ENCODE results near the gene IKBIP. TPM values are rescaled to one million over a fixed set of nuclear protein-coding genes. Genes with fewer than 3 reads are reported as not detected.

IKBIP gene
- total and polyA plus RNA-seq, 2 donors (not counting 3 experiments of a cell fraction or from before 2014, with no cell fraction given), result 12.9 to 56.8 TPM

GRCh38 chr12:98592825-98593322 lies 51.7 kb downstream of the IKBIP start:
- no peaks in the 10 kb centered on the region for H3K27me3 ChIP-seq (ENCODE audit: control insufficient read depth in 2 of 2, insufficient read depth in 2 of 2, low read length in 2 of 2)
- dilution Hi-C loops (cut with MboI; ENCODE audit: extremely low pct_ligation_motif_present, low sequenced_read_pairs) (no loop called here), intact Hi-C loops (cut with micrococcal nuclease) (loop anchor here (1.0 to 5.0 kb wide), 7 partner anchors 26 to 466 kb away; partner anchors contain the start of gene APAF1)
- TF ChIP-seq CTCF (IDR thresholded peaks at IDR 0.05; ENCODE audit: extremely low read depth in 1 of 2, insufficient read depth in 1 of 2, low read depth in 1 of 2, low read length in 2 of 2), result no peak
- no peak for TF ChIP-seq JUN (IDR thresholded peaks at IDR 0.05; ENCODE audit: borderline replicate concordance, insufficient read depth, insufficient read length, low read depth)
- no peak for TF ChIP-seq POLR2A (IDR thresholded peaks at IDR 0.05; ENCODE audit: low read depth, low read length)
- DNase-seq (ENCODE audit: low read depth, low spot score) (no peak), FAIRE-seq (no peak)
- peaks cover 12% of the 10 kb centered on the region for H4K20me1 ChIP-seq (replicated peaks; ENCODE audit: control insufficient read depth, extremely low read depth, insufficient read depth, low read length)
- CTCF ChIA-PET, result interaction anchor here (0.6 to 3.9 kb wide), 8 partner anchors 10 to 153 kb away, joined by 3 to 31 read pairs (median 4); no protein-coding TSS in a partner anchor
- H3K36me3 ChIP-seq (ENCODE audit: control insufficient read depth in 2 of 2, extremely low read depth in 1 of 2, insufficient read depth in 2 of 2, low read length in 2 of 2), result peaks cover 5 to 13% of the 10 kb centered on the region in 2 experiments
- H3K9ac ChIP-seq (replicated peaks; ENCODE audit: extremely low read depth, insufficient read depth, low read length), result peak overlapping the region; percentile 53
- peak overlapping the region; percentile 39 for H3K27ac ChIP-seq (ENCODE audit: insufficient read depth, low read depth, low read length)
- POLR2A ChIA-PET, result interaction anchor here (0.6 to 2.7 kb wide), 15 partner anchors 16 to 1433 kb away, joined by 3 to 14 read pairs (median 4); partner anchors contain the start of genes IKBIP and TMPO
- peak overlapping the region; percentile 76 for H2AFZ ChIP-seq (ENCODE audit: low read depth, low read length)
- peaks cover 44% of the 10 kb centered on the region for H3K79me2 ChIP-seq (ENCODE audit: control insufficient read depth, insufficient read depth, low read length)
- peak overlapping the region; percentile 23 to 71 (median 27) for H3K4me3 ChIP-seq (replicated peaks in 1 of 3; ENCODE audit: insufficient read depth in 1 of 3, low read depth in 1 of 3, low read length in 3 of 3)
- H3K4me1 ChIP-seq (ENCODE audit: control insufficient read depth, extremely low read depth, insufficient read depth, low read length), result peaks cover 13% of the 10 kb centered on the region
- peak overlapping the region; percentile 87 for H3K4me2 ChIP-seq (ENCODE audit: insufficient read depth, low read length)
- H3K9me3 ChIP-seq (replicated peaks; ENCODE audit: control insufficient read depth, insufficient read depth, low read length), result no peaks in the 10 kb centered on the region
- TSS peak; percentile 93 for BruUV-seq (replicated peaks)
- H3K9me1 ChIP-seq (replicated peaks; ENCODE audit: control insufficient read depth, extremely low read depth, insufficient read depth, low read length), result no peaks in the 10 kb centered on the region

- intact Hi-C loops (cut with micrococcal nuclease), result loop anchor here (5.0 kb wide), 1 partner anchor 464 kb away; no protein-coding TSS in a partner anchor
- BruUV-seq (replicated peaks), result no TSS peak
- Histone ChIP-seq H3K4me2 (ENCODE audit: insufficient read depth, low read length) (no peak overlapping the region), H3K79me2 (ENCODE audit: control insufficient read depth, insufficient read depth, low read length) (peaks cover 27% of the 10 kb centered on the region), H4K20me1 (replicated peaks; ENCODE audit: control insufficient read depth, extremely low read depth, insufficient read depth, low read length) (peaks cover 12% of the 10 kb centered on the region), H3K4me1 (ENCODE audit: control insufficient read depth, extremely low read depth, insufficient read depth, low read length) (peaks cover 13% of the 10 kb centered on the region), H3K27ac (ENCODE audit: insufficient read depth, low read depth, low read length) (no peak overlapping the region), H3K9me1 (replicated peaks; ENCODE audit: control insufficient read depth, extremely low read depth, insufficient read depth, low read length) (no peaks in the 10 kb centered on the region), H3K27me3 (ENCODE audit: control insufficient read depth in 2 of 2, insufficient read depth in 2 of 2, low read length in 2 of 2) (no peaks in the 10 kb centered on the region), H3K4me3 (replicated peaks in 1 of 3; ENCODE audit: insufficient read depth in 1 of 3, low read depth in 1 of 3, low read length in 3 of 3) (no peak overlapping the region), H3K9ac (replicated peaks; ENCODE audit: extremely low read depth, insufficient read depth, low read length) (no peak overlapping the region), H3K36me3 (ENCODE audit: control insufficient read depth in 2 of 2, extremely low read depth in 1 of 2, insufficient read depth in 2 of 2, low read length in 2 of 2) (peaks cover 0 to 5% of the 10 kb centered on the region in 2 experiments), H2AFZ (ENCODE audit: low read depth, low read length) (no peak overlapping the region), H3K9me3 (replicated peaks; ENCODE audit: control insufficient read depth, insufficient read depth, low read length) (no peaks in the 10 kb centered on the region)
- ChIA-PET CTCF (interaction anchor here (1.3 to 3.9 kb wide), 2 partner anchors 10 to 24 kb away, joined by 3 to 31 read pairs; no protein-coding TSS in a partner anchor), POLR2A (no interaction called here)
- dilution Hi-C loops (cut with MboI; ENCODE audit: extremely low pct_ligation_motif_present, low sequenced_read_pairs), result no loop called here
- no peak for TF ChIP-seq POLR2AphosphoS5 (IDR thresholded peaks at IDR 0.05; ENCODE audit: insufficient read depth, low read depth, low read length)
- no peak for TF ChIP-seq EZH2 (IDR thresholded peaks at IDR 0.05; ENCODE audit: borderline replicate concordance, low read depth, low read length, severe bottlenecking)
- TF ChIP-seq CTCF (IDR thresholded peaks at IDR 0.05; ENCODE audit: extremely low read depth in 1 of 2, insufficient read depth in 1 of 2, low read depth in 1 of 2, low read length in 2 of 2), result no peak
- no peak for TF ChIP-seq GATA2 (IDR thresholded peaks at IDR 0.05; ENCODE audit: insufficient read depth, insufficient read length, low read depth, low read length)
- TF ChIP-seq MAX (IDR thresholded peaks at IDR 0.05; ENCODE audit: insufficient read depth, insufficient read length), result no peak
- TF ChIP-seq JUN (IDR thresholded peaks at IDR 0.05; ENCODE audit: borderline replicate concordance, insufficient read depth, insufficient read length, low read depth), result no peak
- no peak for TF ChIP-seq FOS (IDR thresholded peaks at IDR 0.05; ENCODE audit: borderline replicate concordance, insufficient read depth, low read length)
- no peak for TF ChIP-seq MYC (IDR thresholded peaks at IDR 0.05; ENCODE audit: low read depth, low read length)
- no peak for TF ChIP-seq POLR2A (IDR thresholded peaks at IDR 0.05; ENCODE audit: low read depth, low read length)
- no peak for FAIRE-seq
- no peak for DNase-seq (ENCODE audit: low read depth, low spot score)
Measured at GRCh38 chr12:98591209-98591608, 53.4 kb downstream of the IKBIP start.

All from endothelial cell of umbilical vein (primary cell).